ENCODE data around the gene TNFRSF14. TPM values are rescaled to one million over a fixed set of nuclear protein-coding genes. Genes with fewer than 3 reads are reported as not detected.

TNFRSF14 gene
- total and polyA plus RNA-seq, 2 of the 13 experiments (the other 11 are each of a cell fraction or from before 2014, with no cell fraction given), result 11.9 to 49.9 TPM

GRCh38 chr1:2545754-2546514 lies 10.2 kb upstream of the TNFRSF14 start (continued):
- TF ChIP-seq FIP1L1 (IDR thresholded peaks at IDR 0.05; ENCODE audit: borderline replicate concordance, insufficient read depth, low read depth, low read length) (no peak), KLF12 (CRISPR knock-in tag; IDR thresholded peaks at IDR 0.05; ENCODE audit: borderline replicate concordance) (no peak), MAX (IDR thresholded peaks at IDR 0.05) (peak; percentile 72), SIX4 (CRISPR knock-in tag; IDR thresholded peaks at IDR 0.05) (no peak), PATZ1 (CRISPR knock-in tag; IDR thresholded peaks at IDR 0.05) (peak; percentile 59; the same call in 1 of the 2 replicates), PRDM10 (CRISPR knock-in tag; IDR thresholded peaks at IDR 0.05; ENCODE audit: low read depth) (no peak), NAIF1 (CRISPR knock-in tag; IDR thresholded peaks at IDR 0.05; ENCODE audit: borderline replicate concordance) (no peak), ZNF780A (CRISPR knock-in tag; IDR thresholded peaks at IDR 0.05) (no peak), ZFP90 (CRISPR knock-in tag; IDR thresholded peaks at IDR 0.05; ENCODE audit: borderline replicate concordance) (0 out of 2 replicates have a peak, but pooled peaks have one; percentile 30), PLSCR1 (CRISPR knock-in tag; IDR thresholded peaks at IDR 0.05; ENCODE audit: borderline replicate concordance) (no peak), NFIC (IDR thresholded peaks at IDR 0.05; ENCODE audit: low read length) (no peak), BORCS8-MEF2B (CRISPR knock-in tag; IDR thresholded peaks at IDR 0.05) (no peak), FOXJ3 (CRISPR knock-in tag; IDR thresholded peaks at IDR 0.05; ENCODE audit: borderline replicate concordance) (no peak), ZNF615 (CRISPR knock-in tag; IDR thresholded peaks at IDR 0.05; ENCODE audit: borderline replicate concordance) (no peak), EHMT2 (IDR thresholded peaks at IDR 0.05; ENCODE audit: borderline replicate concordance, low read depth, low read length) (no peak), SMAD1 (CRISPR knock-in tag; IDR thresholded peaks at IDR 0.05; ENCODE audit: borderline replicate concordance, low read depth) (no peak), ZNF598 (CRISPR knock-in tag; IDR thresholded peaks at IDR 0.05; ENCODE audit: borderline replicate concordance) (no peak), MXI1 (IDR thresholded peaks at IDR 0.05; ENCODE audit: borderline replicate concordance, low read depth, low read length) (peak; percentile 62; the same call in 1 of the 3 replicates), CHCHD3 (CRISPR knock-in tag; IDR thresholded peaks at IDR 0.05) (no peak), ZNF746 (CRISPR knock-in tag; IDR thresholded peaks at IDR 0.05) (no peak), AKAP8 (CRISPR knock-in tag; IDR thresholded peaks at IDR 0.05) (peak; percentile 46; the same call in 1 of the 2 replicates), ZNF207 (IDR thresholded peaks at IDR 0.05; ENCODE audit: borderline replicate concordance) (no peak)

Measured in HepG2 (cell line).